C1 segment of cervical spinal cord (tissue), 14 donors: ENCODE measurements around the gene NRXN3.

Experiments
- DNase-seq, 14 donors: peaks; one replicate each; lab custom pipeline; 2025; lab: John Stamatoyannopoulos, UW

NRXN3 gene

DNA sequence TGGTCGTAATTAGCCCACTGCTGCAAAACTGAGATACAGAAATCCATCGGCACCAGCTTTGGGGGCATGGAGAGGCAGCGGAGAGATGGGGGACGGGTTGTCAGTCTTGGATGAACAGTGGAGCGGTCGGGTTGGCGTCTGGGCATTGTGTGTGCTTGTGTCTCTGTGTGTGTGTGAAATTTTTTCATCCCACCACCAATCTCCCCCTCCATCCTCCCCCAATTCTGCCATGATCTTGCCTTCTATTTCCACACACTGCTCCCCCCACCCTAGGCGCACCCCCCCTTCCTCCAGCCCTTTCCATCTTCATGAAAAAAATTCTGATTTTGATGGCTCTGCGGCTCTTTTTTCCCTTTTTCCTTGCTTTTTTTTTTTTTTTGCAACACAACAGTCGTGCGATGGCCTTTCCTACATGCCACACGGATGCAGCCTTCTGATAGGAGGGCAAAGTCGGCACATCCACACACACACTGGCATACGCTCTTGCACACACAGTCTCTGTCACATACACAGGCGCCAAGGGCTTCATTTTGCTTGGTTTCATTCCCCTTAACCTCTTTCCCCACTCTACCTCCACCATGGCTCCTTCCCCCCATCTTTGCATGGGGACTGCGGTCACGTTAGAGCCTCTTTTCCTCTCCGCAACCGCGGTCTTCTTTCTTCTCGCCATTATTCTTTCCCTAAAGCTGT lies 3.3 kb downstream of the NRXN3 start:
- no peak for DNase-seq

DNA sequence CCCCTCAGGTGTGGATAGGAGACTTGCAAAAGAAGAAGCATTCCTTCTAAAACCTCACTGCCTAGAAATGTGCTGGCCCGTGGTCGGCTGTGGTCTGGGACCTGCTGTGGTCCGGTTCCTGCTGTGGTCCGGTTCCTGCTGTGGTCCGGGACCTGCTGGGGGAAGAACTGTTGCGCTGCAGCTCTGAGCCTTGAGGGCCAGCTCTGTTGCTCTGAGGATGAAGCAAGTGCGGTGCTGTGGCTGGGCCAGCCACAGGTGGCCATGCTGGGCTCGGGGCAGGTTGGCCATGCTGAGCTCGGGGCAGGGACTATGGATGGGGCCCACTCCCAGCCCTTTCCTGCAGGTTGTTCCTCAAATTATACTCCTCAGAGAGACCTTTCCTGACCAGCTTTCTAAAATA lies 5.2 kb downstream of the NRXN3 start:
- DNase-seq = no peak

DNA sequence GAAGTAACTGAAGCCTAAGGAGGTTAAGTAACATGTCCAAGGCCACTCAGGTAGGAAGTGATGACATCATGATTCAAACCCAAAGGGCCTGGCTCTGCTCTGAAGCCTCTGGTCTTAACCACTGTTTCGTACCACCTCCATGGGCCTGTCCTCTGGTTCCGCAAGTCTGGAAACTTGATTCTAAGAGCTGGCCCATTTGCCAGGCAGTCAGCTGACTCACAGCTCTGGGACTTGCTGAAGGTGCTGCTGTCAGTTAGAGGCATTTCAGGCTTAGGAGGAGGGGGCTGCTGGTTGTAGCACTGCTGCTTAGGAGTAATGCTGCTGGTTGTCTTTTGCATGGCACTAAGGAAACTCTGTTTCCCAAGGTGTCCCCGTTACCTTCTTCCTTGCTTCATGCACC lies 7.9 kb downstream of the NRXN3 start:
- DNase-seq = no peak

DNA sequence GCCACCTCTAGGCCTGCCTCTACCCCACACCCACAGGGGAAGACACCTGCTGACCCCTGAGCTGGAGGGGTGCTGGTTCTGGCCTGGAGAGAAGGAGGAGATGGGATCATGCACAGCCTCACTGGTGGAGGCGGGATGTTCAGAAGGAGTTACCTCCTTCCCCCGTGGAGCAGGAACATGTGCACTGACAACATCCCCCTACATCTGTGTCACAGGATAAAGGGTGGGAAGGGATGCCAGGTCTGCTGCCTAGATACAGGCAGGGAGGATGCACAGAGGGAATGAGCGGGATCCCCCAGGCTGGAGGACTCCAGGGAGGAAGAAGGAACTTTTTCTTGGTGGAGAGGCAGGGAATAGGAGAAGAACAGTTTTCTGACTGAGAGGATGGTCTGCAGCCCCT lies 8.8 kb downstream of the NRXN3 start:
- no peak for DNase-seq

DNA sequence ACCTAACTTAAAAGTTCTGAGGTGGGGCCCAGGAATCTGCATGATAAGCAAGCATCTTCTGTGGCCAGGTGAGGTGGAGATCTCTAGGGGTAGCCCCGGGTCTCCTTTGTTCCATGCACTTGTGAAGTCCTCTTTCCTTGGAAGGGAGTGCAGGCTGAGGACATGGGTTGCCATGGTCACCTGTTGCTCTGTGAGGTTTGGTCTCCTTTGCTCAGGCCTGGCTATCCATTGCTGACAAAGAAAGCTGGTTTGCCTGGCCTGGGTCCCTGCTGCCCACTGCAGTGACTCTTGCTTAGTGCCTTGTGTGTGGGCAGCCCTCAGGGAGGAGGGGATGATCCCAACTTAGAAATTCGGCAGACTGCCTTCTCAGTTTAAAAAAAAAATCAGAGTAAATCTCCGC lies 11.1 kb downstream of the NRXN3 start:
- DNase-seq = peak in 1 of 14 donors; percentile 10

DNA sequence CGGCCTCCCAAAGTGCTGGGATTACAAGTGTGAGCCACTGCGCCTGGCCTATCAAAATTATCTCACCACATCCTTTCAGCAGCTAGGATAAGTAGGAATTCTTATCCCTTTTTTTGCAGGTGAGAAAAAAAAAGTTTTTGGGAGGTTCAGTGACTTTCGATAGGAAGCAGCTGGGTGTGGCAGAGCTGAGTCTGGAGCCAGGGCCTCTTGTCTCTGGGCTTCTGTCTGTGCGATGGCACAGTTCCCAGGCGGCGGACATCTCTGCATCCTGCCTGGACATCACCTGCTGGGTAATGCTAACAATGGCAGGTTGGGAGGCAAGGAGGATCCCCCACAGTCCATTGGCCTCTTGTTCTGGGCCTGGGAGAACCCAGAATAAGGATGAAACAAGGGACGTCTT lies 12.5 kb downstream of the NRXN3 start:
- DNase-seq = no peak

DNA sequence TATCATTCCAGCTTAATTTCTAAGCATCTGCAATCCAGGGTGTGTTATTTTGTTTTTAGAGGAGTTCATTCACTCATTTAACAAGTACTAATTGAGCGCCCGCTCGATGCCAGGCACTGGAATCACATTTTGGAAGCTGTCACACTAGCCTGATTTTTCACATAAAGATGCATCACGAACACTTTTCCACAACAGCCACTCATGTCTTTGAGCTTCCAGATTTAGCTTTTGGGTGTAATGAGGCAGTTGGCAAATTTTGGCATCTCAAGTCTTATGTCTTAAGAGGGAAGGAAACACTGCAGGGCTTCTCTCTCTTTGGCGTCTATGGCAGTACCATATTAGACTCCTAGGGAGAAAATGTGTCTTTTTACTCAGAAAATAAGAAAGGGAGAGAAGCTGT lies 14.0 kb downstream of the NRXN3 start:
- no peak for DNase-seq

DNA sequence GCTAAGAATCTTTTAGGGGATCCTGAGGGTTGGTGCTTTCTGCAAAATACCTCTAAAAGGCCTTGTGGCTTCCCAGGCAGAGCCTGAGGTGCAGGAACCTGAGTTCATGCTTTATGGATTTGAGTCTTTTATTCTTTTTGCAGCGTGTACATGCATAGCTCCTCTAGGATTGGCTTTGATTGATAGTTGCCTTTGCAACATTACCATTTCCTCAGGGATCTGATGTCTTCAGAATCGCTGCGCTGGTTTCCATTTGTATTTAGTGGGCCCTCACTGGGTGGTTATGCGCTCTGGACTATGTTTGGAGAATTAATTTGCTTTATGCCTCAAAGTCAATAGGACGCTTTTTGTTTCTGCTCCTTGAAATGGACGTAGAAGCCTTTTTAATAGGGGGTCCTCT lies 16.1 kb downstream of the NRXN3 start:
- DNase-seq = no peak

DNA sequence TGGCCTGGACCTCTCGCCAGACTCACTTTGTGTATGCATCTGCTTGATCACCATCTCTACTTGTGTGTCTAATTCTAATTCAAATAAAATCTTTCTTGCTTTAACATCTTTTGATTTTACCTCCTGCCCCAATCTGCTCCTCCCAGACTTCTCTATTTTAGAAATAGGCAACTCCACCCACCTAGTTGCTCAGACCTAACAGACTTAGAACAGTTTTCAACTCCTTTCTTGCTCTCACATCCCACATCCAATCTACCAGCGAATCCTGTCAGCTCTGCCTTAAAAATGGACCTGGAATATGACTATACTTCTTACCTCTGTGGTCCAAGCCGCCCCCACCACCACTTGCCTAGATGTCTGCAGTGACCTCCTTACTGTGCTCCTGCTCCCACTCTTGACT lies 18.7 kb downstream of the NRXN3 start:
- DNase-seq = no peak

DNA sequence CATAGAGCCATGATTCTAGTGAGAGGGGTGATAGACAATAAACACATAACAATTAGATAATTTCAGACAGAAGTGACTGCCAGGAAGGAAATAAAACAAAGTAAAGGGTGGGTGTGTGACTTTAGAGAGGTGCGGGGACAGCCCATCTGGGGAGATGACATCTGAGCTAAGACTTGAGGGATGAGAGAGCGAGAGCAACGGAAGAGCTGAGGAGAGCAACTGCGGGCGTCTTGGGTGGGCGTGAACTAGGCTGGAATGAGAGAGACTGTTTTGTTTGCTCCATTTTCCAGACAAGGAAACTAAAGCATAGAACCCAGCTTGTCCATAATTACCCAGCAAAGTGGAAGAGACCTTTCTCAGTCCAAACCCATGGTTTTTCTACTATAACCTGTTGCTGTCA lies 25.3 kb downstream of the NRXN3 start:
- no peak for DNase-seq

DNA sequence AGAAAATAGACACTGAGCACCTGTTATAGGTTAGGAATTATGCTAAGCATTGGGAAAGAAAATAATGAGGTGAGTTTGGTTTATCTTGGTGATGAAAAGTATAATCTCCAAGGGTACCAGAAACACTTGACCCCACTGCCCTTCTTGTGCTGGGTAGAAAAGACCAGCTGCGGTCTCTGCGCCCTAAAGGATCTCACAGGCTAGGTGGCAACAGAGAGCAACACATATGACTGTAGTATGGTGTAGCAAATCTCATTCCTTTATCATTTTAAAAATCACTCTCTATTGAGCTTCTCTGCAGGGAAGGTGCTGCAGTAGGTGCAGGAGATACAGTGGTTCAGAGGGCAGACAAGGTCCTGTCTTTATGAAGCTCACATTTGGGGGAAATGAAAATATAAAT lies 26.1 kb downstream of the NRXN3 start:
- DNase-seq = no peak

DNA sequence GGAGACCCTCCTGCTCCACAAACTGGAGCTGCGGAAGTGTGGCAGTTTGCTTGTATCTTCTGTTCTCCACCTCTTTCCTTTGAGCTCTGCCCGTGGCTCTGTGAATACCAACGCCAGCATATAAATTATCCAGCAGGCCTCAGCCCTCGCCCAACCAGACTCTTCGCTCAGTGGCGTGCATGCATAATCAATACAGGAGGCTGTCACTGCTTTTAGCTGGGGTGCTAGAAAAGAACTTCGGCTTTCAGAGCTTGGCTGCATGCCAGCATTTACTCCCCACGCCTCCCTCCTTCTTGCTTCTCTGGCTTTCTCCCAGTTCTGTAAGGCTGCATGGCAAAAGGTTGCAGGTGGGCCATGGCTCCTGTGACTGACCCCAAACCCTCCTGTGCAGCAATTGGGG lies 26.9 kb downstream of the NRXN3 start:
- DNase-seq = no peak

DNA sequence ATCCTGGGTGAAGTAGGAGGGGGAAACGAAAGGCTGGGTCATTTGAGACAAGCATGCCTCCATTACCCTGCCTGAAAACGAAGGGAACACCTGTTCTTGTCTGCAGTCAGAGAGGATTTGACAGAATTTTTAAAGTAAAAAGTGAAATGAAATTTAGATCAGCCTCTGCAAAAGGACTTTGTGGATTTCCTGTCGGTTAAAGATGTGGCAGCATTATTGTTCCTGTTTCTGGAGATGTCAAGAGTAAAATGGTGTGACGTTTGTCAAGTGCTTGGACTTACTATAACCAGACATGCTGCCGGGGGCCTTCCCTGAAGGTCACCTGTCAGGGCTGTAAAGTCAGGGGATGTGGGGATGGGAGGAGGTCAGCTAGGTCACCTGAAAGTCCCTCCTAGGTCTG lies 32.0 kb downstream of the NRXN3 start:
- DNase-seq = no peak

DNA sequence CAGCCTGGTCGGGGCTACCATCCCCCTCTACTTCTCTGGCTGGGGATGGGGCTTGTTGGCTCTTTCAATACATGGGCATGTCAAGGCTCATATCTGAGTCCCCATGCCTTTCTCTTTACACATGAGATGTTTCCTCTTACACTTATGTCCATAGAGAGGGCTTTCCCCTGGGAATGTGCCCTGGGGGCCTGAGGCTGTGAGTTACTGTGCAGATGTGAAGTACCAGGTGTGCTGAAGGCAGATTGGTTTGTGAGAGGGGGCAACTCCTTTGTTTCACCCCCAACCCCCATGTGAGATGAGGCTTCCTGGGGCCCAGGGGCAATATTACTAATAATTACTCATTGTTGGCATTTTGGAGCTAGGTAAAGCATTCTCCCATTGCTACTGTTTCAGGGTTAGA lies 32.8 kb downstream of the NRXN3 start:
- no peak for DNase-seq

DNA sequence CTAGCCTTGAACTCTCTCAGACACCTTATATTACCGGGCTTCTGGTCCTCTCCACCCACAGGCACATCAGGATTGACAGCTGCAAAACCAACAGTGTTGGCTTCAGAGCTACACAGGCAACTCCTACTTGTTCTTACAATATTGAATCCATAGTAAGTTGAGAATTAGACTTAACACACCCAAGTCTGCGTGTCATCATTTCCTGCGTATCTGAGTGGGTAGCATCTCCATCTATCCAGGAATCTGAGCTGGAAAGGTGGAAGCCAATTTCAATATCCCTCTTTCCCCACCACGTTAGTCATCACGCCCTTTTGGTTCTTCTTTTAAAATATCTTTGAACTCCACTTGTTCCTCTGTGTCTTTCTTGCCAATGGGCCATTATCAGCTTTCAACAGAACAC lies 37.2 kb downstream of the NRXN3 start:
- no peak for DNase-seq

DNA sequence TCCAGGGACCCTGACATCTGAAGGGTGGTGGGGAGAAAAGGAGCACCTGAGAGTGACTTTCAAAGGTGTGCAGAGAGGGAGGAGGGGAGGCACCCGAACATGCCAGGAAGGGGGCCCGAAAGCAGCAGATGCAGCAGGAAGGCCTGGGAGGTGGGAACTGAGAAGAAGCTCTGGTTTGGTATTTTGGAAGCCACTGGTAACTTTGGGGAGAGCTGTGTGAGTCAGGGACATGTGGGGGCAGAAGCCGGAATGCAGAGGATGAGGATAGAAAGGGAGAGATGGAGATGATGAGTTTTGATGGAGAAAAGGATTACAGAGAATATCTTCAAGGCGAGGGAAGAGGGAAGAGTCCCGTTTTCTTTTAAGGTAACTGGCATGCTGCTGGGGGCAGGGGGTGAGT lies 50.1 kb downstream of the NRXN3 start:
- DNase-seq = no peak

DNA sequence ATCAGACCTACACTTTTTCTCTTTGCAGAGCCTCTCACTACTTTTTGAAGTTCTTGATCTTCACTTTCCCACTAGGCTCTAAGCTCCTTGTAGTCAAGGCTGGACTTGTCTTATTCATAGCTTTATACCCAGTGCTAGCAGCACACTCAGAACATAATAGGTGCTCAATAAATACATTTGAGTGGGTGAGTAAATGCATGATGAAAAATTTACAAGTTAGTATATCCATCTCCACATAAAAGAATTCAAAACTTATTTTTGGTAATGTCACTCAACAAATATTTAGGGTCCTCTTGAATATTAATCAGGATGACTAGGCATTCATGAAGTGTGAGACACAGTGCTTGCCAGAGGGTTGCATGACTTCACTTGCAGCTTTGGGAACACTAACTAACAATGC lies 52.6 kb downstream of the NRXN3 start:
- no peak for DNase-seq

DNA sequence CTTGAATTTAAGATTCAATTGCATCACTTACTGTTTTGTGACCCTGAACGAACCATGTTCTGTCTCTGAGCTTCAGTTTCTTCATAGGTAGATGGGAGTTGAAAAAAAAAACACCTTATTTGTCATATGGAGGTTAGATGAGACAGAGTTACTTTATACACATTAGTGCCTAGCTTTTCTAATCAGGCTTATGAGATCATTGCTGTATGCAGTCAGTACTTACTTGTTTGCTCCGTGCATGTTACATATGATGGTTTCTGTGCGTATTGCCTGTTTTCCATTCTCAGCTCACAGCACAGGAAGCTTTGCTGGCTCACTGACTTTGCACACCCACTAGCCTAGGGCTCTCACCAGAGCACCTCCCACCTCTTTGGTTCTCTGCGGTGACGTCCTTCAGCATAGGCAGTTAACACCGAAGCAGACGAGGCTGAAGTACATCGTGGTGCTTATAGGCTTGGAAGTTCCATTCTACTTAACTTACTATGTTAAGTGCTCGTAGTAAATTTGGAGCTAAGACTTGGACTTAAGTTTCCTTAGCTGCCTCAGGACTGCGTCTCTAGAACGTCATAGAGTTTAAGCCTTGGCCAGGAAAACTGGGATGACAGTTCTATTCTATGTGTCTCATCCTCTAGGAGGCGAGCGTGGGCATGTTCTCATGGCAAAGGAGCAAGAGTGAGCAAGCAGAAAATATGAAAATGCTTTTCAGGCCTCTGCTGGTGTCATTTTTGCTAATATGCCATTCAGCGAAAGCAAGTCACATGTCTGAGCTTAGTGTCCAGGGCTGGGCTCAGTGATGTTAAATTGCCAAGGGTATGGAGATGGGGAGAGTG lies 57.3 kb downstream of the NRXN3 start:
- DNase-seq = no peak

DNA sequence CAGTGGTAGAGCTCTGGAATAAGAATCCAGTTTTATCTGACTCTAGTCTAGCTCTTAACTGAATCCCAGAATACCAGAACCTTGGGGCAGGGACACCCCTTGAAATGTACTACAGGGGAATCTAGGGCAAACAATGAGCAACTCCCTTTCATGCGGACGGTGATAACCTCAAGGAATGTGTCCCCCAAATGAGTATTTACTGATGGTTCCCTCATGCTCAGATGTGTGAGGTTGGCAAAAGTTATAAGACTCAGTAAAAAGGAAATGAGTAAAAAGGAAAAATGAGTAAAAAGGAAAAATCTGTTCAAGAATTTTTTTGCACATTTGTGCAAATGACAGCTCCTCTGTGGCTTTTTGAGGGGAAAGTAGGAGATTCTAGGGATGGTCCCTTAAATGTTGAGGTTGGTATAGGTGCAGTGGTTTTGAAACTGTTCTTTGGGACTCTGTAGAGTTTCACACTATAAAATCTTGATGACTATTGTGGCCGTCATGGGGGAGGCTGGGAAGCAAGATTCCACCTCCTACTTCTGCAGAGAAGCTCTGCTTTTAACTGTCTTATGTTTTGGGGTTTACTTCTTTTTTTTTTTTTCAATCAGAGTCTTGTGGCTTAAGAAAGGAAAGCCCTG lies 58.6 kb downstream of the NRXN3 start:
- DNase-seq = no peak

DNA sequence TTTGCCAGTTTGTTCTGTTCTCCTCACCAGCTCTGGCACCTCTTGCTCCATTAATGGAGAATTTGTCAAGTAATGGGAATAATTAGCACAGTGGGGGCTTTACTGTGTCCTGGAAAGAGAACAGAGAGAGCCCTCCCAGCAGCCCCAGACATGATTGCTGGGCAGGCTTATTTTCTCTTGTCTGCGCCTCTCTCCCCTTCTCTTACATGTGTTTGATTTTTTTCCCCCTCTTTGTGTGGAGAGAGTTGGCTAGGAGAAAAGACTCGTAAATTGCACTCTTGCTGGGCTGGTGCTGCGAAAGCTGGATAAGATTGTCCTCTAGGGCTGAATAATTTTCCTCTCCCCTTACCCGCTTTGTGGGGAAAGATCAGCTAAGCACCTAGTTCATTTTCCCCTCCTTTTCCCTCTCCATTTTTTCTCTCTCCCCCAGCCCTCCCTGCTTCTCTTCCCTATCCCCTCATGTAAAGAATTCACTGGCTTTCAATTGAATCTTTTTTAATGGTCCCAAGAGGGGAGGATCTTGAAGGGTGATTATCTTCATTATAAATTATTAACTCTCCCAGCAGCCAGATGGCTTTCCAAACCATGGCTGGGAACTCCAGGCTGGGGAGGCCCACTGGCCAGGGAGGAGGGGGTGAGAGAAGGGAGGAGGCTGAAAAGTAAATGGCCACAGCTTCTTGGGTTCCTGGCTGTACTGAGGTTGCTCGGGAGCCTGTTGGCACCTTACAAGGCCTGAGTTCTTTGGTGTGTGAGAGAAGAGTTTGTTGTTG lies 62.2 kb downstream of the NRXN3 start:
- no peak for DNase-seq

DNA sequence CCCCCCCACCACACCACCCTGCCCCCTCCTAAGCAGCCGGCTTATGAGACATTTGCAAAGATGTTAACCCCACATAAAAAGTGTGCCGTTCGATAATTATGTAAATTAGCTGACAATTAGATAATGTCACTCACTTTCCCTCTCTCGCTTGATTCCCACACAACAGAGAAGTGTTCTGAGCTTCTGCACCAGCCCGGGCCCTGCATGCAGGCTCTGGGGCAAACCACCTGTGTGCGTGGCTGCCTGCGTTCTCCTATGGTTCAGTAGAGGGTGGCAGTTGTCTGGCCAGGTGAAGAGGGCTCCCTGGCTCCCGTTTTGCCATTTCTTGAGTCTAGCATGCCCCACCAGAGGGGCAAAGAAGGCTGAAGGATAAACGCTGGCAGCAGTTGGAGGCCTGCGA lies 68.0 kb downstream of the NRXN3 start:
- no peak for DNase-seq

DNA sequence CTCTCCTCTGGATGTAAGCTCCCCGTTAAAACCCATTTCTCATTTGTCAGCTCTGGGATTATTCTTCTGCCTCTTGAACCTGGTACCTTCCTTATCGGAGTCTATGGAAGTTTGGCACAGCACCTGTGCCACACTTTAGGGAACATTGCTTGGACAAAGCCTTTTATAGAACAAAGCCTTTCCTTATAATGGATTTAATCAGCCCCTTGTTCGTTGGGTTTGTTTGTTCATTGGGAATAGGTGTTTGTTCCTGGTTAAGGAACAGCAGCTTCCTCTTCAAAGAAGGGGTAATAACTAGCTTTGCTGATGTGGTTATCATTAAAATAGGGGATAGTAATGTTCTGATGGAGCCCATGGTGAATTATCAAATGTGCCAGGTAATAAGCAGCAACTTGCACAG lies 70.4 kb downstream of the NRXN3 start:
- DNase-seq = no peak
